Subcutaneous abdominal adipose tissue (tissue), 5 donors: ENCODE data around the gene ELL.
A peak's percentile ranks its signal among the peaks of the same experiment; 100 is the strongest.

Experiments
- H3K27ac ChIP-seq: one replicate; pipeline ENCODE4 v1.7.0; 2013; ENCODE audit warnings: low read depth, mild to moderate bottlenecking, inconsistent platforms, low read length, moderate library complexity
- H3K27me3 ChIP-seq, 5 donors: one replicate each; pipeline ENCODE4 v1.7.0; 2013; ENCODE audit warnings: low read length in 5 of 5, inconsistent platforms in 1 of 5; ENCODE audit not compliant: control insufficient read depth in 5 of 5, insufficient read depth in 4 of 5
- H3K36me3 ChIP-seq, 5 donors: one replicate each; pipeline ENCODE4 v1.7.0; 2013; ENCODE audit warnings: low read length in 5 of 5; ENCODE audit not compliant: control insufficient read depth in 5 of 5, insufficient read depth in 5 of 5
- H3K4me1 ChIP-seq, 5 donors: one replicate each; pipeline ENCODE4 v1.7.0; 2013; ENCODE audit warnings: low read length in 5 of 5, mild to moderate bottlenecking in 3 of 5, moderate library complexity in 1 of 5; ENCODE audit not compliant: control insufficient read depth in 5 of 5, insufficient read depth in 5 of 5
- H3K4me3 ChIP-seq, 5 donors: one replicate each; pipeline ENCODE4 v1.7.0; 2013; ENCODE audit warnings: low read length in 5 of 5, low read depth in 1 of 5
- H3K9ac ChIP-seq, 5 donors: one replicate each; pipeline ENCODE4 v1.7.0; 2013; ENCODE audit warnings: low read length in 5 of 5, mild to moderate bottlenecking in 4 of 5, moderate library complexity in 3 of 5
- H3K9me3 ChIP-seq, 5 donors: one replicate each; pipeline ENCODE4 v1.7.0; 2013; ENCODE audit warnings: low read length in 5 of 5; ENCODE audit not compliant: control insufficient read depth in 5 of 5
- donor health status: healthy.
- donor health status: healthy.
- donor health status: healthy.
- donor health status: healthy.
- donor health status: healthy.

ELL gene

GRCh38 chr19:18501351-18501750 is 20.5 kb downstream of the ELL start:
- H3K4me3 ChIP-seq: no peak overlapping the region
- H3K9me3 ChIP-seq: no peaks in the 10 kb centered on the region
- H3K36me3 ChIP-seq: no peaks in the 10 kb centered on the region
- peaks cover 24 to 90% (median 73%) of the 10 kb centered on the region in 5 donors for H3K4me1 ChIP-seq
- H3K27me3 ChIP-seq: no peaks in the 10 kb centered on the region
- H3K27ac ChIP-seq: peak overlapping the region; percentile 18
- no peak overlapping the region for H3K9ac ChIP-seq

- no peaks in the 10 kb centered on the region for H3K9me3 ChIP-seq
- H3K4me1 ChIP-seq: peaks cover 22 to 90% (median 73%) of the 10 kb centered on the region in 5 donors
- no peak overlapping the region for H3K9ac ChIP-seq
- H3K36me3 ChIP-seq: no peaks in the 10 kb centered on the region
- no peak overlapping the region for H3K4me3 ChIP-seq
- H3K27me3 ChIP-seq: no peaks in the 10 kb centered on the region
- peak overlapping the region; percentile 18 for H3K27ac ChIP-seq
These were observed 21.1 kb downstream of the ELL start for GRCh38 chr19:18500799-18501198.

GRCh38 chr19:18500376-18500775 is 21.5 kb downstream of the ELL start:
- no peaks in the 10 kb centered on the region for H3K27me3 ChIP-seq
- no peak overlapping the region for H3K4me3 ChIP-seq
- H3K9me3 ChIP-seq: no peaks in the 10 kb centered on the region
- peak overlapping the region; percentile 18 for H3K27ac ChIP-seq
- peaks cover 20 to 90% (median 72%) of the 10 kb centered on the region in 5 donors for H3K4me1 ChIP-seq
- H3K36me3 ChIP-seq: no peaks in the 10 kb centered on the region
- H3K9ac ChIP-seq: peak overlapping the region in 2 of 5 donors; percentile 9 to 41

GRCh38 chr19:18499055-18499775 is 22.7 kb downstream of the ELL start:
- no peaks in the 10 kb centered on the region for H3K36me3 ChIP-seq
- peaks cover 9 to 90% (median 69%) of the 10 kb centered on the region in 5 donors for H3K4me1 ChIP-seq
- H3K27ac ChIP-seq: no peak overlapping the region
- no peak overlapping the region for H3K9ac ChIP-seq
- H3K9me3 ChIP-seq: no peaks in the 10 kb centered on the region
- no peak overlapping the region for H3K4me3 ChIP-seq
- no peaks in the 10 kb centered on the region for H3K27me3 ChIP-seq

GRCh38 chr19:18496980-18497256 is 25.0 kb downstream of the ELL start:
- no peaks in the 10 kb centered on the region for H3K27me3 ChIP-seq
- no peaks in the 10 kb centered on the region for H3K36me3 ChIP-seq
- no peak overlapping the region for H3K27ac ChIP-seq
- H3K9ac ChIP-seq: no peak overlapping the region
- no peak overlapping the region for H3K4me3 ChIP-seq
- no peaks in the 10 kb centered on the region for H3K9me3 ChIP-seq
- H3K4me1 ChIP-seq: peaks cover 5 to 87% (median 61%) of the 10 kb centered on the region in 5 donors

GRCh38 chr19:18496167-18496979 is 25.5 kb downstream of the ELL start:
- H3K9ac ChIP-seq: no peak overlapping the region
- no peaks in the 10 kb centered on the region for H3K36me3 ChIP-seq
- H3K9me3 ChIP-seq: no peaks in the 10 kb centered on the region
- peaks cover 5 to 81% (median 55%) of the 10 kb centered on the region in 5 donors for H3K4me1 ChIP-seq
- no peaks in the 10 kb centered on the region for H3K27me3 ChIP-seq
- no peak overlapping the region for H3K27ac ChIP-seq
- H3K4me3 ChIP-seq: no peak overlapping the region

- Histone ChIP-seq H3K36me3 (no peaks in the 10 kb centered on the region), H3K9ac (no peak overlapping the region), H3K4me1 (peaks cover 0 to 71% (median 45%) of the 10 kb centered on the region in 5 donors), H3K27ac (no peak overlapping the region), H3K27me3 (no peaks in the 10 kb centered on the region), H3K9me3 (no peaks in the 10 kb centered on the region), H3K4me3 (no peak overlapping the region)
These were observed 26.5 kb downstream of the ELL start for GRCh38 chr19:18495204-18495911.

GRCh38 chr19:18494267-18494607 is 27.6 kb downstream of the ELL start:
- Histone ChIP-seq H3K9ac (no peak overlapping the region), H3K4me1 (peaks cover 0 to 68% (median 38%) of the 10 kb centered on the region in 5 donors)

GRCh38 chr19:18493440-18494266 is 28.2 kb downstream of the ELL start:
- no peak overlapping the region for H3K4me3 ChIP-seq
- H3K27me3 ChIP-seq: no peaks in the 10 kb centered on the region
- no peaks in the 10 kb centered on the region for H3K36me3 ChIP-seq
- H3K4me1 ChIP-seq: peaks cover 0 to 65% (median 38%) of the 10 kb centered on the region in 5 donors
- no peaks in the 10 kb centered on the region for H3K9me3 ChIP-seq
- no peak overlapping the region for H3K27ac ChIP-seq
- H3K9ac ChIP-seq: peak overlapping the region in 1 of 5 donors; percentile 17

More at GRCh38 chr19:18494267-18494607, 27.6 kb downstream of the ELL start:
- no peaks in the 10 kb centered on the region for H3K27me3 ChIP-seq
- H3K9me3 ChIP-seq: no peaks in the 10 kb centered on the region
- H3K27ac ChIP-seq: no peak overlapping the region
- H3K36me3 ChIP-seq: no peaks in the 10 kb centered on the region
- H3K4me3 ChIP-seq: no peak overlapping the region
